ENCODE data around the gene IGF2BP1.
"Not testable (repeated sequence)": the region's sequence is repeated elsewhere in the genome, so short reads cannot be mapped to it uniquely, and the experiment has no call there.

IGF2BP1 gene

DNA sequence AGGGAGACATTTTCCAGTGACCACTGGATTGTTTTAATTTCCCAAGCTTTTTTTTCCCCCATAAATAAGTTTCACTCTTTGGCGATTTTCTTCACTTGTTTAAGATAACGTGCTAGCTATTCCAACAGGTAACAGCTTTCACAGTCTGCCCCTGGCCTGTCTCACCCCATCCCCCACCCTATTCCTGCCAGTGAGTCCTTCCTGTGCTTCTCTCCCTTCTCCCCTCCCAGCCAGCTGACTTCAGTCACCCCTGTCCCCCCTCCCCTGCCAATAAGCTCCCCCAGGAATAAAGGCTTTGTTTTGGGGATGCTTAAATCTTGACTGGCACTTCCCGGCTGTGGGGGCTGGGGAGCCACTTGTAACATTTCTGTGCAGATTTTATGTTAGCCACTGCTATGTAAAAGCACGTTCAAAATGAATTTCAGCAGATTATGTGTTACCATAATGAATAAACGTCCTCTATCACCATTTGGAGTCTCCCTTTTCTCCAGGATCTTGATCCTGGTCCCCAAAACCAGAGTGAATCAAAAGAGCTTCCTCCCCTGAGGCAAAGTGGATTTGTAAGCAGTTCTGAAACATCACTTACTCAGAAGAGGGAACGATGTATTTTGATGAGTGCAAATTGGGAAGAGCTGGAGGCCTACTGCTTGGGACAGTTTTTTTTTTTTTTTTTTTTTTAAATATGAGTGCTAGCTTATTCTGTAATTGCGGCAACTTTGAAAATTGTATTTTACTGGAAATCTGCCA is 58.2 kb downstream of the IGF2BP1 start:
- no peak for DNase-seq

GRCh38 chr17:49061524-49061943 is 64.3 kb downstream of the IGF2BP1 start:
- no peak for DNase-seq

- no peak for DNase-seq
Measured at GRCh38 chr17:49063652-49064051, 66.5 kb downstream of the IGF2BP1 start.

DNA sequence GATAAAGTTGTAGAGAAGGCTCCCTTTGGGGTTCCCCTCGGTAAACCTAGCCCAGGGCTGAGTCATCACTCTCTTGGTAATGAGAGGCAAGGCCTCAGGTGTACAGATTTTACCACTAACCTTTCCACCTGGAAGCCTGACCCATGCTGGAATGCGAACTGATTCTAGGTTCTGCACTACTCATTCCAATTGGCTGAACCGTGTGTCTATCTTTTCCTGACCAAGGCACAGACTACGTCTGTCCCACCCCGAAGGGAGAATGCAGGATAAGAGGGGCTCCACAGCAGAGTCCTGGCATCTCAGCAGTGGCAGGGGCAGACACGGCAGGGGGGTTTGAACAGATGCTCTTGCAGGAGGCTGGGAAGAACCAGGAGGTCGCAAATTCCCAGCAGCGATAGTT is 70.0 kb downstream of the IGF2BP1 start:
- no peak for DNase-seq

DNA sequence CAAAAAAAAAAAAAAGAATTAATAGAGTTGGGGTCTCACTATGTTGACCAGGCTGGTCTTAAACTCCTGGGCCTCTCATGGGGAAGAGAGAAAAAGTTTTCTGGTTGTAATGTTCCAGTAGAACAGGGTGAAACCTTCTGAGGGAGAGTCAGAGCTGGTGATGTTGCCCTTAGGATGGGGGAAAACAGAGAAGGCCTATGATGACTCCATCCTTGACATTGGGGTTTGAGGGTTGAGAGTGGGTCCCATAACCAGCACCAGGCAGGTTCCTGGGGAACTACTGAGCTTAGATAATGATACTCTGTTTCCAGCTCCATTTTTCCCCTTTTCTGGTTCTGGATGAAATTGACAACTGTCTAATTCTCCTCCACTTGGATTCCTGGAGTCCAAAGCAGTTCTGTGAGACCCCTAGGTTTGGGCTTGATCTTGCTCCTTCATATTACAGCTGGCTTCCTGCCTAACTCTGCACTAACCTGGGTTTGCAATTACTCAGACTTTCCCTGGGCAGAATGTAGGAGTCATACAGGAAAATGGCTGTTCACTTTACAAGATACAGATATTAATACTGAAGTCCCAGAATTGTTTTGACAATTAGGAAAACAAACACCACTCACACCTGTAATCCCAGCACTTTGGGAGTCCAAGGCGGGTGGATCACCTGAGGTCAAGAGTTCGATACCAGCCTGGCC is 72.5 kb downstream of the IGF2BP1 start:
- DNase-seq: no peak

DNA sequence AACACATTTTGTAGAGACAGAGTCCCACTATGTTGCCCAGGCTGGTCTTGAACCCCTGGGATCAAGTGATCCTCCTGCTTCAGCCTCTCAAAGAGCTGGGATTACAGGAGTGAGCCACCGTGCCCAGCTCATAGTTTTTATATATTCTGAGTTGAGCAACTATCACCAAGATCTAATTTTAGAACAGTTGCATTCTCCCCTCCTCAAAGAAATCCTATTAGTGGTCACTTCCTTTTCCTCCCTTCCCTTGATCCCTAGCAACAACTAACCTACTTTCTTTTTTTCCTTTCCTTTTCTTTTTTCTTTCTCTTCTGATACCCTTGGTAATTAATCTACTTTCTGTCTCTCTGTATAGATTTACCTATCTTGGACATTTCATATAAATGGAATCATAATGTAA is 73.9 kb downstream of the IGF2BP1 start:
- no peak for DNase-seq

DNA sequence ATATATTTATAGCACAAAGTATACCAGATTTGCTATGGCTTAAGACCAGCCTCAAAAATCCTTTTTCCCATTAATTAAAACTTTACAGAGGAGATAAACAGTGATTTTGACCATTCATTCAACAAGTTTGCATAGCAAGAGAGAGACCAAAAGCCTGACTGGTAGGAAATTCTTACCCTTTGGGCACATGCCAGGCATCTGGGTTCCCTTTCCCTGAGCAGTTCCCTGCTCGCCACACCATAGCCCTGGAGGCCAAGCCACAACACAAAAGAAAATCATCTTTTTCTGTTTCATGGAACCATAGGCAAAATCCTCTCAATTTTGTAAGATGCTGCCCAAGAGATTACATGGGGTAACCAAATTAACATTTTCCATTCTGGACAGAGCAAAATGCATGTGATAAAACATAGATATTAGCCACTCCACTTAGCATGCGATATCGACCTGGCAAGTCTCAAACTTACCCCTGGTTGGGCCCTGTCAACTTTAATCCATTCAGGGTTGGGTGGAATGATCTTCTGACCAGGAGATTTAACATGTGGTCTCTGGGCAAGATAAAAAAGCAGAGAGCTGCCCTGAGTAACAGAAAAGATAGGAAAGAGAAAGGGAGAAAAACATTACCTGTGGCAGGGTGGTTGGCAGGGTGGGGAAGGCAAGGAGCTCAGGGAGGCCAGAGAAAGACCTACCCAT is 77.8 kb downstream of the IGF2BP1 start:
- DNase-seq: no peak

GRCh38 chr17:49076573-49077384 is 79.6 kb downstream of the IGF2BP1 start:
- no peak for DNase-seq

DNA sequence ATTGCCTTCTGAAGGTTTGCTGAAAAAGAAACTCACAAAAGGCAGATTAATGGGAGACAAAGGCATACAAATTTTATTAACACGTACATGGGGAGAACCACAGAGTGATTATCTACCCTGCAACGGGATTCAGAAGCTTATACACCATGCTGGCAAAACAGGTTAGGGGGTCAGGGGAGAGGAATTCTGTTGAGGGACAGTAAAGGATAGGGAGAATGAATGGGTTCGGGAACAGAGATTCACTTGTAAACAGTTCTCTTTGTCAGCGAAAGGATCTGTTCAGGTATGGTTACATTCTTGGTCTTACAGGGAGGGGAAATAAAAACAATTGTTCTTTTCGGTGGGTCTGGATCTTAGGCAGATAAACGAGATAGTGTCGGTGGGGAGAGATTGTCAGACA is 81.1 kb downstream of the IGF2BP1 start:
- DNase-seq: no peak

GRCh38 chr17:49079840-49080663 is 82.9 kb downstream of the IGF2BP1 start:
- DNase-seq: no peak

DNA sequence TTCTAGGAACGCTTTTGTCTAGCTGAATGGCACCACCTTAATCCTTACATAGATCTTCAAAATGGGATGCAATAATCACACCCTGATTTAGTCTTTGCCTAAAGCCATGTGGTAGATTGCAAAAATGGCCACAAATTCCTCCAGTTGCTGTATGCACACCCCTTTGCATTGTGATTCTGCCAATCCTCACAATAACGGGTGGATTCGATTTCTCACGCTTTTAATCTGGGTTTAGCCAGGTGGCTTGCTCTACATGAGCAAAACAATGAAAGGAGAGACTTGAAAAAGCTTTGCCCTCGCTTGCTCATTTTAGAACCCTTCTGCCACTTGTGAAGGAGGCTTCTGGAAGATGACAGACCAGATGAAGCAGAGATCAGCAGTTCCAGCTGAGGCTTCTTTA is 85.0 kb downstream of the IGF2BP1 start:
- DNase-seq: no peak

- not testable (repeated sequence) for DNase-seq
Measured at GRCh38 chr17:49085046-49085445, 87.9 kb downstream of the IGF2BP1 start.

DNA sequence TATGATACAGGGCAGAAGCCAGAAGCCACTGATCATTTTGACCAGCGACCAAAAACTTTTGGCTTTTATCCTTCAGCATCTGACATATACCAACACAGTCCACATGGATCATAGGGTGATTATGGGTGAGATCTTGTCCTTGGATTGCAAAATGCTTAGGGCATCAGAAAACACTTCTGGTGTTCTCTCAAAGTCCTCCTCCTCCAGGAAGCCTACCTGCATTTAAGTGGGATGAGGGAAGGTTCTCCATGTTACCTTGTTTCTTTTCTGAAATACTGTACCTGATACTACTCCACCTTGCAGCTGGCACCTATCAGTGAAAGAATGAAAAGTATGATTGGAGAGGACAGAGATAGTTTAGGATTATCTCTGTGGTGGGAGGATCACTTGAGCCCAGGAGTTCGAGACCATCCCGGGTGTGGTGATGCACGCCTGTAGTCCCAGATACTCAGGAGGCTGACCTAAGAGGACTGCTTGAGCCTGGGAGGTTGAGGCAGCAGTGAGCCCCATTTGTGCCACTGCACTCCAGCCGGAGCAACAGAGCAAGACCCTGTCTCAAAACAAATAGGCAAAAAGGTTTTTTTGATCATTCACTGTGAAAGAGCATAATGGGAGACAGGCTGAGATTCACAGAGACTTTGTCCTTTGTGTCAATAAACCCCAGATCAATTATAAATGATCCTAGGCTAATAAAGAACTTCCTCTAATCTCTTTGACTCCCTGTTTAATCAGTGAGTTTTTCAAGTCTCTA is 88.6 kb downstream of the IGF2BP1 start:
- DNase-seq: no peak

- DNase-seq: no peak
Measured at GRCh38 chr17:49086316-49086605, 89.1 kb downstream of the IGF2BP1 start.

DNA sequence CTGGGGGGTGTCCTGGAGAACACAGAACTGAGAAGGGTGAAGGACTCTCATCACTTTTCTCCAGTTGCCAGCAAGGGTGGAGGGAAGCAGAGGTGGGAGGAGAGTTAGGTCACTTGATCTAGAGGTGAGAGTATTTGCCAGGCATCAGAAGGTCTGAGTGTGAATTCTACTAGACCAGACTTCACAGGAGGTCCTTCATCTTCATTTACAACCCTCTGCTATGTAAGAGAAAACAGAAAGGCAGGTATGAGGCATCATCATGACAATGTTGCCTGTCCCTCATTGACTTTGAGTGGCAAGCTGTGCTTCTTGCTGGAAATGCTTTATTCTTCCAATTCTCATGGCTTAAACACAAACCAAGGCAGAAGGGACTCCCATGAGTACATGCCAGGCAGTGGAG is 89.5 kb downstream of the IGF2BP1 start:
- DNase-seq: no peak

GRCh38 chr17:49089094-49089493 is 91.9 kb downstream of the IGF2BP1 start:
- no peak for DNase-seq

- DNase-seq: no peak
Measured at GRCh38 chr17:49090878-49091594, 93.9 kb downstream of the IGF2BP1 start.

DNA sequence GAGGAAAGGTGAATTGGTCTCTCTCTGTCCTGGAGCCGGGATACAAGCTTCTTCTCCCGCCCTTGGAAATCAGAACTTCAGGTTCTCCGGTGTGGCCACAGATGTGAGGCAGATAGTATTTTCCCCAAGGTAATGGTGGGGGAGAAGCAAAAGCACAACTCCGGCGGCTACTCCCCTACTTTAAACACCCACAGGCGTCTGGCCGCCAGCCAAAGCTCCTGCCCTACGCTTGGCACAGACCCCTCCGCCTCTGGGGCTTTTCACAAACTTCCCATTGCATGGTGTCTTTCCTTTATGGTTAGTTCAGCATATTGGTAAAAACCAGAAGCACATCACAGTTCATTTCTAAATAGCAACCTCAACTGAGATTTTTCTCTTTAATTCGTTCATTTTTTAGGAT is 95.9 kb downstream of the IGF2BP1 start:
- DNase-seq: no peak

DNA sequence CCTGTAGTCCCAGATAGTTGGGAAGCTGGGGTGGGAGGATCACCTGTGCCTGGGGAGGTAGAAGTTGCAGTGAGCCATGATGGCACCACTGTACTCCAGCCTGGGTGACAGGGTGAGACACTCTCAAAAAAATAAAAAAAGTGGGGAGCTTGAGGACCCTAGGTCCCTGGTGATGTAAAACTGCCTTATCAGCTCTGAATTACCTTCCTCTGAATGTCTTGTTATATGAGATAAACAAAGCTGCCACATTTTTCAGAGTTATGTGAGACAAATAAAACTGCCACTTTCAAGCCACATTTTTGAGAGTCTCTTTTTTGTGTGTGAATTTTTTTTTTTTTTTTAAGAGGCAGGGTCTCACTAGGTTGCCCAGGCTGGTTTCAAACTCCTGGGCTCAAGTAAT is 103.4 kb downstream of the IGF2BP1 start:
- no peak for DNase-seq

DNA sequence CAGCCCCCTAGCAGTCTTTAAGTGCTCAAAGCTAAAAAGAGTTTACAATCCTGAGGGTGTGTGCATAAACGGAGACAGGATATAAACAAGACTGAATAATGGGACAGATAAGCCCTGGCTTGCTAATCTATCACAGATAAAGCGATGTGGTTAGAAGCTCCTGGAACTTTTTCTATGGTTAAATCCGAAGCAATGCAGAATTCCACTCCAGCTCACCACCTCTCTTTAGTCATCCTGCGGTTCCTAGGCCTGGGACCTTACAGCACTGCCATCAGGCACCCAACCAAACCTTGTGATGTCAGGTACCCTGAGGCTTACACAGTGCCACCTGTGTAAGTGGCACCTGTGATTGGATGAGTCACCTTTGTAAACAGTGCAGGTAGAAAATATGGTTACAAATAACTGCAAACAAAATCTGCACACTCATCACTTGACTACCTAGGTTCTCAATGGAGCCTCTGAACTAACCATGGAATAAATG is 103.9 kb downstream of the IGF2BP1 start:
- no peak for DNase-seq

DNA sequence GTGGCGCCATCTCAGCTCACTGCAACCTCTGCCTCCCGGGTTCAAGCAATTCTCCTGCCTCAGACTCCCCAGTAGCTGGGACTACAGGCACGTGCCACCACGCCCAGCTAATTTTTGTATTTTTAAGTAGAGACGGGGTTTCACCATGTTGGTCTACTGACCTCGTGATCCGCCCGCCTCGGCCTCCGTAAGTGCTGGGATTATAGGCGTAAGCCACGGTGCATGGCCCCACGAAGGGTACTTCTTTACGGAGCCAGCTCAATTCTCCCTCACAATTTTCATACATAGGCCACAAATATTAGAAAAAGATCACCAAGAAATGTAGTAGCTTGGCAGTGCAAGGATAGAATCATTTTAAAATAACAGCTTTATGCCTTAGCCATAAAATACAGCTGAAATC is 106.2 kb downstream of the IGF2BP1 start:
- not testable (repeated sequence) for DNase-seq

All from activated CD4-positive, alpha-beta T cell treated with anti-CD3 and anti-CD28 coated beads, Interleukin-10, Interleukin-2, amounts not matched to agents 100 ng/mL and 50 ng/mL, durations not matched to agents 16 hours and 8 hours (primary cell).